Loucy (cell line): ENCODE measurements around the gene GTF2E1.
"Not testable (repeated sequence)": the region's sequence is repeated elsewhere in the genome, so short reads cannot be mapped to it uniquely, and the experiment has no call there.

ENCODE experiments used
- H2AFZ ChIP-seq: fragments of 200-600 bp; sonication (generic); 2 replicates; pipeline ENCODE4 v1.6.0; 2016; ENCODE audit warnings: antibody characterized with exemption, mild to moderate bottlenecking, low read length, moderate library complexity
- H3F3A ChIP-seq: fragments of 200-600 bp; 2 replicates; pipeline ENCODE4 v1.6.0; 2016; ENCODE audit warnings: antibody characterized with exemption, low read depth, mild to moderate bottlenecking
- H3K27me3 ChIP-seq: fragments of 200-600 bp; sonication (generic); 2 replicates; pipeline ENCODE4 v1.6.1; 2014; ENCODE audit warnings: low read length, mild to moderate bottlenecking; ENCODE audit not compliant: insufficient read depth, poor library complexity, severe bottlenecking
- H3K36me3 ChIP-seq: fragments of 200-600 bp; sonication (generic); 2 replicates; pipeline ENCODE4 v1.6.1; 2016; ENCODE audit warnings: low read length; ENCODE audit not compliant: insufficient read depth
- H3K4me1 ChIP-seq: fragments of 200-600 bp; sonication (generic); 2 replicates; pipeline ENCODE4 v1.5.1; 2014; ENCODE audit warnings: low read length, mild to moderate bottlenecking; ENCODE audit not compliant: insufficient read depth, poor library complexity, severe bottlenecking
- H3K4me2 ChIP-seq: fragments of 200-600 bp; sonication (generic); 2 replicates; pipeline ENCODE4 v1.6.0; 2014; ENCODE audit warnings: antibody characterized with exemption, low read length, low read depth, mild to moderate bottlenecking; ENCODE audit not compliant: poor library complexity, severe bottlenecking
- H3K4me3 ChIP-seq: fragments of 200-600 bp; sonication (generic); 2 replicates; pipeline ENCODE4 v1.5.1; 2014; ENCODE audit warnings: low read length, mild to moderate bottlenecking, mixed read lengths; ENCODE audit not compliant: poor library complexity, severe bottlenecking
- H3K79me2 ChIP-seq: fragments of 200-600 bp; sonication (generic); 2 replicates; pipeline ENCODE4 v1.6.1; 2014; ENCODE audit warnings: low read length; ENCODE audit not compliant: insufficient read depth
- H3K9ac ChIP-seq: fragments of 200-600 bp; sonication (generic); 2 replicates; pipeline ENCODE4 v1.6.0; 2014; ENCODE audit warnings: mild to moderate bottlenecking, low read depth, low read length, moderate library complexity; ENCODE audit not compliant: poor library complexity, severe bottlenecking
- H3K9me2 ChIP-seq: fragments of 200-600 bp; sonication (generic); replicated peaks from 2 replicates; pipeline ENCODE4 v1.6.1; 2016; ENCODE audit warnings: low read depth, low read length, mixed read lengths
- H3K9me3 ChIP-seq: fragments of 200-600 bp; sonication (generic); 2 replicates; pipeline ENCODE4 v1.6.1; 2014; ENCODE audit warnings: mild to moderate bottlenecking, antibody characterized with exemption, low read length, low read depth; ENCODE audit not compliant: insufficient read depth
- H4K20me1 ChIP-seq: fragments of 200-600 bp; sonication (generic); 2 replicates; pipeline ENCODE4 v1.6.0; 2014; ENCODE audit warnings: antibody characterized with exemption, low read length, mild to moderate bottlenecking; ENCODE audit not compliant: insufficient read depth, poor library complexity, severe bottlenecking
- EZH2phosphoT487 ChIP-seq: fragments of 200-600 bp; IDR thresholded peaks from 2 replicates; pipeline ENCODE4 v1.6.1; 2018; ENCODE audit warnings: antibody characterized with exemption, mild to moderate bottlenecking, moderate library complexity, borderline replicate concordance
- TF ChIP-seq, protein P1 (sequence below): fragments of 200-600 bp; sonication (generic); conservative IDR thresholded peaks from 2 replicates; pipeline ENCODE4 v1.5.1; 2014; ENCODE audit warnings: mild to moderate bottlenecking, antibody characterized with exemption, low read length

The GTF2E1 gene

DNA sequence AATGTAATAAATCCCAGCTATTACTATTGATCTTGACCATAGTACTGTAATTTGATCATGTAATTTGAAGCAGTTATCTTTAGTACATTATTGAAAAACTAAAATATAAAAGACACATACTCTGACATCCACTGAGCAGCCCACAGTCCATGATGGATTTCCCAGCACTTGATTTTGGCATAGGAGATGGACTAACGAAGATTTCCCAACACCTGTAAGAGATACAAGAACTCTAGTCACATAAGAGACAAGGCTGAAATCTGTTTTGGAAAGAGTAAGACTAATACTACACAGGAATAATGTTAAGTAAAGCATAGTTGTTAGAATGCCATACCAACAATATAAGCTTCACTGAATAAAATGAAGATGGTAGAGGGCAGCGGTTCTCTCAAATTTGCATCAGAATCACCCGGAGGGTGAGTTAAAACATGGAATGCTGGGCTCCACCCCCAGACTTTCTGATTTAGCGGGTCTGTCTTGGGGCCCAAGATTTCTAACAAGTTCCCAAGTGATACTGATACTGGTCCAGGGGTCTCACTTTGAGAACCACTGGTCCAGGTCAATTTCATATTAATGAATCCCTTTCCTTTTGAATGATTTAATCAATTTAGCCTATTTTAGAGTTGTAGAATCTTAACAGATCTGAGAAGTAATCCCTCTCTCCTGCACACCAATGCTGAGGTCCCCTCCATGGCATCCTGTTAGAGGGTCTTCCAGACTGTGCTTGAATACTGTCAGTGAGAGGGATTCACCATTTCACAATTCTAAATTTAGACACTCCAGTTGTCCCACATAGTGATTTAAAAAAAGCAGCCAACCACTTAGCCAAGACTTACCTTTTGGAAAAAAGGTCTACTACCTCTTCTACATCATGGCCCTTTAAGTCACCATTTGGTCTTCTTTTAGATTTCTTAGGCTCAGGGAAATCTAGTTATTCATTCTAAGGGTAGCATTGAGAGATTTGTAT, 11.7 kb upstream of the GTF2E1 start:
- H3K9me2 ChIP-seq, result no peaks in the 10 kb centered on the region
- no peak overlapping the region for H2AFZ ChIP-seq
- H4K20me1 ChIP-seq, result no peaks in the 10 kb centered on the region
- H3K36me3 ChIP-seq, result no peaks in the 10 kb centered on the region
- H3K9ac ChIP-seq, result no peak overlapping the region
- H3K27me3 ChIP-seq, result no peaks in the 10 kb centered on the region
- no peaks in the 10 kb centered on the region for H3K79me2 ChIP-seq
- no peaks in the 10 kb centered on the region for H3F3A ChIP-seq
- no peak overlapping the region for H3K4me3 ChIP-seq
- no peak for TF ChIP-seq EZH2phosphoT487
- TF ChIP-seq, protein P1, sequence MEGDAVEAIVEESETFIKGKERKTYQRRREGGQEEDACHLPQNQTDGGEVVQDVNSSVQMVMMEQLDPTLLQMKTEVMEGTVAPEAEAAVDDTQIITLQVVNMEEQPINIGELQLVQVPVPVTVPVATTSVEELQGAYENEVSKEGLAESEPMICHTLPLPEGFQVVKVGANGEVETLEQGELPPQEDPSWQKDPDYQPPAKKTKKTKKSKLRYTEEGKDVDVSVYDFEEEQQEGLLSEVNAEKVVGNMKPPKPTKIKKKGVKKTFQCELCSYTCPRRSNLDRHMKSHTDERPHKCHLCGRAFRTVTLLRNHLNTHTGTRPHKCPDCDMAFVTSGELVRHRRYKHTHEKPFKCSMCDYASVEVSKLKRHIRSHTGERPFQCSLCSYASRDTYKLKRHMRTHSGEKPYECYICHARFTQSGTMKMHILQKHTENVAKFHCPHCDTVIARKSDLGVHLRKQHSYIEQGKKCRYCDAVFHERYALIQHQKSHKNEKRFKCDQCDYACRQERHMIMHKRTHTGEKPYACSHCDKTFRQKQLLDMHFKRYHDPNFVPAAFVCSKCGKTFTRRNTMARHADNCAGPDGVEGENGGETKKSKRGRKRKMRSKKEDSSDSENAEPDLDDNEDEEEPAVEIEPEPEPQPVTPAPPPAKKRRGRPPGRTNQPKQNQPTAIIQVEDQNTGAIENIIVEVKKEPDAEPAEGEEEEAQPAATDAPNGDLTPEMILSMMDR, result no peak
- no peaks in the 10 kb centered on the region for H3K4me1 ChIP-seq
- no peak overlapping the region for H3K4me2 ChIP-seq
- H3K9me3 ChIP-seq, result no peaks in the 10 kb centered on the region

- H3F3A ChIP-seq, H3K4me3 ChIP-seq, H3K9me3 ChIP-seq, H3K36me3 ChIP-seq, H3K27me3 ChIP-seq, H4K20me1 ChIP-seq, H3K4me1 ChIP-seq, H3K4me2 ChIP-seq, H3K79me2 ChIP-seq, H3K9ac ChIP-seq, H3K9me2 ChIP-seq, H2AFZ ChIP-seq: not testable (repeated sequence)
Observed at GRCh38 chr3:120738006-120738405, 4.5 kb upstream of the GTF2E1 start.

- H2AFZ ChIP-seq, result no peak overlapping the region
- peaks cover 22% of the 10 kb centered on the region for H3K4me1 ChIP-seq
- H3K79me2 ChIP-seq, result peaks cover 38% of the 10 kb centered on the region
- no peaks in the 10 kb centered on the region for H3K36me3 ChIP-seq
- no peaks in the 10 kb centered on the region for H3K9me2 ChIP-seq
- TF ChIP-seq EZH2phosphoT487, result no peak
- TF ChIP-seq, protein P1, result no peak
- H3K4me2 ChIP-seq, result peak overlapping the region; percentile 71
- no peaks in the 10 kb centered on the region for H3K27me3 ChIP-seq
- H3K9me3 ChIP-seq, result no peaks in the 10 kb centered on the region; the same call in 1 of the 2 replicates
- H4K20me1 ChIP-seq, result peaks cover 6% of the 10 kb centered on the region
- H3K9ac ChIP-seq, result peak overlapping the region; percentile 66
- no peaks in the 10 kb centered on the region for H3F3A ChIP-seq
- peak overlapping the region; percentile 88 for H3K4me3 ChIP-seq
Observed at GRCh38 chr3:120741320-120741719, 1.2 kb upstream of the GTF2E1 start.
